ENCODE measurements around the gene CPTP.

DNA sequence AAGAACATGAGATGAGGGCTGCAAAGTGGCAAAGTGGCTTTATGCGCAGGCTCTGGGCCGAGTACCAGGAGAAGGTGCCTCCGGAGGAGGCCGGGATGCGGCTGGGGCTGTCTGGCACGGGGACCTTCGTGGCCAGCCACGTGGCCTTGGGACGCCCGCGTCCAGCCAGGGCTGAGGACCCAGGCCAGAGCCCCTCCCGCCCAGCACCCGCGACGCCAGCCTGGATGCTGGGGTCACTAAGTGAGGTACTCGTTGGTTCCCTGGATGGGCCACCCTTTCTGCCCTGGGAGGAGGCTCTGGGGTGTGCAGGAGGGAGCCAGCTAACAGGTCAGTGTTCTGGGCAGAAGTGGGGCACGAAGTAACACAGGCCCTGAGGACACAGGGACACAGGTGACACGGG lies 31.8 kb upstream of the CPTP start:
- TF ChIP-seq EZH2 (IDR thresholded peaks at IDR 0.05; ENCODE audit: borderline replicate concordance, insufficient read depth, low read depth, low read length, poor library complexity, severe bottlenecking), result no peak
- TF ChIP-seq, protein P1, sequence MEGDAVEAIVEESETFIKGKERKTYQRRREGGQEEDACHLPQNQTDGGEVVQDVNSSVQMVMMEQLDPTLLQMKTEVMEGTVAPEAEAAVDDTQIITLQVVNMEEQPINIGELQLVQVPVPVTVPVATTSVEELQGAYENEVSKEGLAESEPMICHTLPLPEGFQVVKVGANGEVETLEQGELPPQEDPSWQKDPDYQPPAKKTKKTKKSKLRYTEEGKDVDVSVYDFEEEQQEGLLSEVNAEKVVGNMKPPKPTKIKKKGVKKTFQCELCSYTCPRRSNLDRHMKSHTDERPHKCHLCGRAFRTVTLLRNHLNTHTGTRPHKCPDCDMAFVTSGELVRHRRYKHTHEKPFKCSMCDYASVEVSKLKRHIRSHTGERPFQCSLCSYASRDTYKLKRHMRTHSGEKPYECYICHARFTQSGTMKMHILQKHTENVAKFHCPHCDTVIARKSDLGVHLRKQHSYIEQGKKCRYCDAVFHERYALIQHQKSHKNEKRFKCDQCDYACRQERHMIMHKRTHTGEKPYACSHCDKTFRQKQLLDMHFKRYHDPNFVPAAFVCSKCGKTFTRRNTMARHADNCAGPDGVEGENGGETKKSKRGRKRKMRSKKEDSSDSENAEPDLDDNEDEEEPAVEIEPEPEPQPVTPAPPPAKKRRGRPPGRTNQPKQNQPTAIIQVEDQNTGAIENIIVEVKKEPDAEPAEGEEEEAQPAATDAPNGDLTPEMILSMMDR (IDR thresholded peaks at IDR 0.05), result no peak
